Kidney glomerular epithelial cell (primary cell): ENCODE data around the gene KAT2A.

Source experiments
- DNase-seq: peaks from one replicate; lab custom pipeline; 2025; lab: John Stamatoyannopoulos, UW

KAT2A gene

DNA sequence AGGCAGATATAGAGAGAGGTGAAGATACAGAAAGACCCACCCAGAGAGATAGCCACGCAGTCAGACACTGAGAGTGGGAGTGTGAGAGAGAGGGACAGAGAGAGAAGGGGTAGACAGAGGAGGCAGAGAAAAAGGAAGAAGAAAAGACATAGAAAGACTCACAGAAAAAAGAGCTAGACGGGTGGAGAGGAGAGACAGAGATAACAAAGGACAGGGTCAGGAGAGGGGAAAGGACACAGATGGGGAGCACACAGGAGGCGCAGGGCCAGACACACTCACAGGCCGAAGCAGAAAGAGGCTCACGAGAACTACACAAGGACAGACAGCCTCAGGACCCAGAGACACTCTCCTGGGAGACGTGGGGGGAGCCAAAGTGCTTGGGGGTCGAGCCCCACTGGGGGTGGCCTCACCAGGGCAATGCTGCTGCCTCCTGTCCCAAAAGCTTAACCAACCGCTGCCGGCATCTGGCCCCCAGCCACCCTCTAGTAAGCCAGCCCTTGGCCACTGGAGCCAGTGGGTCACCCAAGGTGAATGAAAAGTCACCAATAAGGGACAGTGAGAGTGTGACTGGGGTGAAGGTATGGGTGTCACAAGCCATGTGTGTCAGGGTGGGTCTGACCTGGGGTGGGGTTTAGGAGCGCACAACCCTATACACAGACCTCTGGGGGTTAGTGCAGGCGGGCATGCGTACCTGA lies 26.6 kb downstream of the KAT2A start:
- DNase-seq, result no peak

DNA sequence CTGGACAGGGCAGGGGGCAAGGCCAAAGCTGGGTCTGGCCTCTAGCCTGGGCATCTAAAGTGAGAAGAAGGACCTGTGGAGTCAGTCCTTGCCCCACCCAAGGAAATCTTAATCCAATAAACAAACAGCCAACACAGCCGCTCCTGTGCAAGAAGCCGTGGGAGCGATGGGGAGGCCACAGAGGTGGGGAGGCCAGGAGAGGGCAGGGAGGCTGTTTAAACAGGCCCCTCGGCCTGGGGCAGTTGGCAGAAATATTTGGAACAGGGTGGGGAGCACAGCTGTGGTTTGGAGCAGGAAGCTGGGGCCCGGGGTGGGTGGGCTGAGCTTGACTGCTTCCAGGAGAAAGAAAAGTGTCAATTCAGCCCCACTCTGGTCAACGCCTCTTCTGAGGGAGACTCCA lies 28.2 kb downstream of the KAT2A start:
- no peak for DNase-seq

DNA sequence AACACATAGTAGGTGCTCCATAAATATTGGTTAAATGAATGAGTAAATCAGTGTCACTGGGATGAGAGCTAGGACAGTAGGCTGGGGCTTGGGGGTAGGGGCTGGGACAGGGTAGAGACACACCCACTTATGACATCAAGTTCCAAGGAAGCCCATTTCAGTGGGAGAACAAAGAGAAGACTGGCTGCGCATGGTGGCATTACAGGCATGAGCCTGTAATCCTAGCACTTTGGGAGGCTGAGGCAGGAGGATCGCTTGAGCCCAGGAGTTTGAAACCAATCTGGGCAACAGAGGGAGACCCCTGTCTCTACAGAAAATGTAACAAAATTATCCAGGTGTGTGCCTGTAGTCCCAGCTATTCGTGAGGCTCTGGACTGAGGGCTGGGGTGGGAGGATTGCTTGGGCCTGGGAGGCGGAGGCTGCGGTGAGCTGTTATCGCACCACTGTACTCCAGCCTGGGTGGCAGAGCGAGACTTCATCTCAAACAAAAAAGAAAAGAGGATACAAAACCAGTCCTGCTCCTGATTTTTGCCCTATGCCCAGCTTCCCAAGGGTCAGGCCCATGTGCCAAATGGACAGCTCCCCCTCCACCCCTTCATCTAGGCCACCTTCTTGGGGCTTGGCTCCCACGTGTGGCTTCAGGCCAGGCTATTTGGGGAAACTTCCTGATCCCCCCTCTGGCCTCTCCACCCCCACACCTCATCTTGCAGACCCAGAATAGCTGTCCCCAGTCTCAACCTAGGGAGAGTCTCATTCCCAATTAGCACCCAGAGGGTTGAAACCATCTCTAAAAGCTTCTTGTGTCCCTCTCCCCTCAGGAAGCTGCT lies 30.0 kb downstream of the KAT2A start:
- no peak for DNase-seq

DNA sequence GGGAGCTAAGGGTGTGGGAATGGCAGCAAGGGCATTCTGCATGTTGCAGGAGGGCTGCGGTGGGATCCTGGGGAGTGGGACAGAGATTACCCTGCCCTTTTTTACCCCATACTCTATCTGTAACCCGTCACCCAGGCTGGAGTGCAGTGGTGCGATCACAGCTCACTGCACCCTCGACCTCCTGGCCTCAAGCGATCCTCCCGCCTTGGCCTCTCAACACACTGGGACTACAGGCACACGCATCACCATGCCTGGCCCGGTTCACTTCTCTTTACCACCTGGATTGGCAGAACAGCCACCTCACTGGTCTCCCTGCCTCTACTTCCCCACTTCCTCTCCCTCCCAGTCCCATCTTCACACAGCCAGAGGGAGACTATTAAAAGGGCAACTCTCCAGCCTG lies 32.4 kb downstream of the KAT2A start:
- DNase-seq, result no peak

DNA sequence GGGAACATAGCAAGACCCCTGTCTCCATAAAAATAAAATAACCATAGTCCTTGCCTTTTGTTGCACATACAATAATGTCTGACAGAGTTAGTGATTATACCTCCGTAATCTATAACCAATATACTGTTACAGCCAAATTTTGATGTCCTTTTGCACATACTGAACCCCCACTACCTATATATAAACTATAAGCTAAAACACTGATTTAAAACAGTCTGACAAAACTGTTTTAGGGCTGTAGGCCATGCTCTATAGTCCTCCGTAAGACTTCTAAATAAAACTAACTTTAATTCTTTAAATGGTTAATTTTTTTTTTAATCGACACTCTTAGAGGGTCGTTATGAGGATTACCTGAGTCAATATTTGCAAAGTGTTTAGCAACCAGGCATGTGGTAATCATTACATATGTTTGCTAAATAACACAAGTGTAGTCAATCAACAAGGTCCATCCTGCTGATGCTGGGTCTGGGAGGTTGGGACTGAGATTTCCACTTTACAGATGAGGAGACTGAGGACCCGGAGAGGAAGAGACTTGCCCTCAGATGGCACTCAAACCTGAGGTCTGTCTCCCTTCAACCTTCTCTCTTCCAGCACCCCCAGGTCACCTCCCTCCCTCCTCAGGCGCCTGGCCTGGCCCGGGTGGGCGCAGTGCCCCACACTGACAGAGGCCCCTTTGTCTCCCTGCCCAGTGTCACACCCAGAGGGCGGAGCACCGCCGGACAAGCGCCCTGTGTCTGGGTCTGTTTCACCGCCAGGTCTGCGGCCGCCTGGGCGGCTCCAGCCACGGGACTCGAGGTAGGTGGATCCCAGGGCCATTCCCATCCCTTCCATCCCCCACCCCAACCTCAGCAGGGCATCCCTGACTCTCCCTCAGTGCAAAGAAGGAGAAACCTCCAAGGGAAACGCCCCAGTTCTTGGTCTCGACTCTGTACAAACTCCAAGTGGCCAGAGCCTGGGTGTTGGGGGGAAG lies 33.1 kb downstream of the KAT2A start:
- DNase-seq, result no peak

DNA sequence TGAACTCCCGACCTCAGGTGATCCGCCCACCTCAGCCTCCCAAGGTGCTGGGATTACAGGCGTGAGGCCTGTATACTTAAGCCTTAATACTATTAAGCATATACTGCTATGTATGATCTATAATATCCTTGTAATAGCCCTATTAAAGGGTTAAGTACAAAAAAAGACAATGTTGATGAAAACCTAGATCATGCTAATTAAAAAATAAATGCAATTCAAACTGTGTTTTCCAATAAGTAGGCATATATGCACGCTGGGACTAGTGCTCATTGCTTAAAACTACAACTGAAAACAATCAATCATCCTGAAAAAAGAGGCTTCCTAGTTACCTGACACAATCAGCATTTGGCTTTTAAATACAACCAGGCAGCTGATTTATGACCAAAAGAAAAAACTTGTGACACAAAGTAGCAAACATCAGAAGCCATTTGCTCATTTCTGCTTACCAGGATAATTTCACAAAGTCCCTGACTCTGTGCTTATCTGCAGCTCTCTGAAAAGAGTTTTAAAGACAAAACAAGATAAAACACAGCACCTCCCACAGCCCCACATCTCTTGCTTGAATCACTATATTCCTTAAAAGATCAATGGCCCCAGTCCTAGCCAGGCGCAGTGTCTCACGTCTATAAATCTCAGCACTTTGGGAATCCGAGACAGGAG lies 34.0 kb downstream of the KAT2A start:
- DNase-seq, result no peak

DNA sequence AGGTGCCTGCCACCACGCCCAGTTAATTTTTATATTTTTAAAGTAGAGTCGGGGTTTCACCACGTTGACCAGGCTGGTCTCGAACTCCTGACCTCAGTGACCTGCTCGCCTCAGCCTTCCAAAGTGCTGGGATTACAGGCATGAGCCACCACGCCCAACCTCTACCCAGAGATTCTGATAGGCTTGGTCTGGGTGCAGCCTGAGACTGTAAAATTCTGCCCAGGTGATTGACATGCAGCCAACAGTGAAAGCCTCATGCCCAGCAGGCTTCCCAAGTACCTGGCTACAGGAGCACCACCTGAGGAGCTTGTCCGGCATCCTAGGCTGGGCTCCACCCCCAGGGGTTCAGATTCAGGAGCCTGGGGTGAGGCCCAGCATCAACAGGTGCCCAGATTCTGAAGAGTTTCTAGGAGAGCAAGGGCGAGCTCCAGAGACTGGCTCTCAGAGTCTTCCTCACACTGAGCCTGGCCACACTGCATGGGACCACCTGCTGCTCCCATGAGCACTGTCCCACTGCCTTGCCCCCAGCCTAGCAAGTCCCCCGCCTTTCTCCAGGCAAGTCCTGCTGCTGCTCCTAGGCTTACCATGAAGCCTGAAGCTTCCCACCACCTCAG lies 39.5 kb downstream of the KAT2A start:
- no peak for DNase-seq

DNA sequence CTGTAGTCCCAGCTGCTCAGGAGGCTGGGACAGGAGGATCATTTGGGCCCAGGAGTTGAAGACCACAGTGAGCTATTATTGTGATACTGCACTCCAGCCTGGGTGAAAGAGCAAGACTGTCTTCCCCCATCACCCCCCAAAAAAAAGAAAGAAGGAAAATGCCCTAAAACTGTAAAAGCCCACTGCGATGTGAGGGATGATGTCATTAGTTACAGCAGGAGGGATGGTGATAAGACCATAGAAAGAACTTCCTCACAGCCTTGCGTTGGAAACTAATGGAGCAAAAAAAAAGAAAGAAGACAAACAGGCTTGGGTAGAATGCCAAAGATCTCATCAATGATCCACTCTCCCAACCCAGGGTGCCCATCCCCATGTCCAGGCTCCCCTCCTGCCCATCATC lies 41.6 kb downstream of the KAT2A start:
- no peak for DNase-seq

DNA sequence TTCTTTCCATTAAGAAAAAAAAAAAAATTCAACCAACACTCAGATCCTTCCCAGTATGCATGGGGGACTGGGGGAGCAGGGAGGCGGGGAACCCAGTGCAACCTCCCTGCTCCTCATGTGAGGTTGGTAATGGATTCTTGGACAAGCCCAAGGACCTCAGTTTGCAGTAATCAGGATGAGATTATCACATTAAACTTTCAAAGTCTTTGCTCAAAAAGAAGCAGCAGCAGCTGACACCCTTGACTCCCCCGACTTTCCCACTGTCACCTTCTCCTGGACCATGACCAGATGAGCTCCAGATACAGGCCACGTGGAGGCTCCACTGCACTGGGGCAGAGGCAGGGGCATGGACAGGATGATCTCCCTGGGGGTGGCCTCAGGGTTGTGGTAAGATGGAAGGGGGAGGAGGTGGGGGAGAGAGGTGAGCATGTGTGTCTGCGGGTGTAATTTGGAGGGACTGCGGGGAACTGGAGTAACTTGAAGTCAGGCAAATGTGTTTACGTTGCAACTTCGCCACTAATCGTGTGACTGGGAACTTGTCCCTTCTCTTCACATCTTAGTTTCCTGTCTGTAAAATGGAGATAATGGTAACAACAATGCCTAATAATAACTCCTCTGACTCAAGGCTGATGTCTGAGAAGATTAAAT lies 42.6 kb downstream of the KAT2A start:
- no peak for DNase-seq

DNA sequence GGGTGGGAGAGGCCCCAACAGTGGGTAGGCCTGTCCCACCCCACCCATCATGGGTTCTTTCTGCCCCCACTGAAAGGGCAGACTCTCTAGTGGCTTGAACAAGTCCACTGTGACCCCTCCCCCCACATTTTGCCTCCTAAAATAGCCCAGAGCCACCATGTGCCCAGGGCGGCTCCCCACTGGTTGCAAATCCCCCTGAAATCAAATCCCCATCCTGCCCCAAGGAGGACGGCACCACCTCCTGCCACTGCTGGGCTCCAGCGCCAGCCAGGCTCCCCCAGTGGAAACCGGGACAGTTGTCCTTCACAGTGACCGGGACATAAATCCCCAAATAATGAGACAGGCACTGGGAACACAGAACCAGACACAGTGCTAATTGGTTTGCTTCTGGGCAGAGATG lies 43.4 kb downstream of the KAT2A start:
- no peak for DNase-seq

DNA sequence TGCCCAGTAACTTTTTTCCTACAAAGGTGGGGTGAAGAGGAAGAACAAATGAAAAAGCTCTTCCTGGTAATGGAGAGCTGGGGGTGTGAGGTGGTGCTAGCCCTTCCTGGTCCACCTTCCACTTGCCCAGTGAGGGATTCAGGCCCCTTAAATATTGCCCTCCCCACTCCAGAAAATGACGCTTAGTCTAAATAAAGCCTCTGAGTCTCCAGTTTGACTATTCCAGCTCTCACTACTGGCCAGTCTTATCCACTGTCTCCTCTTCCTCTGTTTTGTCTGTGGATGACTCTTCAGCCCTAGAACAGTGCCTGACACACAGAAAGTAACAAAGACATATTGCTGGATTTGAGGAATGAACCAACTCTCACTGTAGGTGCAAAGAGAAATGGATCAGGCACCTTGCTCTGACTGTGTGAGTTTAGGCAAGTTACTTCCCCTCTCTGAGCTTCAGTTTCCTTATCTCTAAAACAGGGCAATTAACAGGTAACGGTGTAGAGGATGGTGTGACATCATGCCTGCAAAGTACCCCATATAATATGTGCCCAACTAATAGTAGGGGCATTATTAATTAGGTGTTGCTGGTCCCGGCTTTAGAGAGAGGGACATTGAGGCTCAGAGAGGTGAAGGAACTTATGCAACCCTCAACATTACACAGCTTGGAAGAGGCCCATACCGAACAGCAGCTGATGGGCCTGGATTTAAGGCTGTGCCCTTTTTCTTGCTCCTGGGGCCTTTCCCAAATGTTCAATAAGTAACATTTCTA lies 44.2 kb downstream of the KAT2A start:
- no peak for DNase-seq

DNA sequence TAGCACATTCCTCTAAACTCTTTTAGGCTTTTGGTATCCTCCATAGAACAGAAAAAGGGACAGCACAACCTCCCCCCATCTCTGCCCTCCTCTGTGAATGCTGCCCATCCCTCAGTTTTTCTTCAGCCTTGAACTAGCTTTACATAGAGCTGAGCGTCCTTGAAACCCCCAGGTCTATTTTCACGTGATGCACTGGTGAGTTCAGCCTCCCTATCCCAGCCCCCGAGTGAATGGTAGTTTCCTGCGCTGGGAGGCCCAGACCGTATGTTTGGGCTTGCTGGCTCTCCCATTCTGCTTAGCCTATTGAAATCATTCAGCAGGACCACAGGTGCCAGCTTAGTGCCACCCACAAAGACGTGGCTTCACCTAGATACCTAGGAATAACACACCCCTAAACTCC lies 45.4 kb downstream of the KAT2A start:
- DNase-seq, result no peak

DNA sequence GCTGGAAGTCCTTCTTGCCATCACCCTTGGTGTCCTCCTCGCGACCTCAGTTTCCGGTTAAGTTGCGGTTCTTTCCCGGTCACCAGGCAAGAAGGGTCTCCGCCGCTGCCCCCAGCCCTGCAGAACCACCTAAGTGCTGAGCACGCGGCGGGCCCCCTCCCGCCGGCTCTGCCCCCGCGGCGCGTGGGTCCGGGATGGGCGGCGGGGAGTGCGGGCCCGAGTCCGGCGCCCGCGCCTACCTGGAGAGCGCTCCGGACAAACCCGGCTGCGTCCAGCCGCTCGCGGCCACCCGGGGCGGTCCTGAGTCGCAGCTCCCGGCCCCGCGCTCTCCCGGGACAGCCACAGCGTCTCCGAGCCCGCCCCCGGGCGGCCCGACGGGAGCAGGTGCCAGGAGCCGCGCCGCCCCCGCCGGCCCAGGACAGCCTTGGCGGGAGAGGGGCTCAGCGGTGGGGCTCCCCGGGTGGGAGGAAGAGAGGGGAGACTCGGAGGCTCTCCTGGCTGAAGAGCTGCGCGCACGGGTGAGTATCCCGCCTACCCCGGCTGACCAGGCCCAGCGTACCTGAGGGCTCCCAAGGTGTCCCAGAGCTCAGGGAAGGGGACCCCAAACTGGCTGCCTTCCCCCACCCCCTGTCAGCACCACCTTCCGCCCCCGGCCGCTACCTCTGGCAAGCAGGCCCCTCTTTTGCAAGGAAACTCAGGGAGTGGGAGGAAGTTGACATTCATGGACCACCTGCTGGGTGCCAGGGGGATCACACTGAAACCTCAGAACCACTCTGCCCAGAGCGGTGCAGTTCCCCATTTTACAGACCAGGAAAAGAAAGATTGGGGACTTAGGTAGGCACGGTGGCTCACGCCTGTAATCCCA lies 48.6 kb downstream of the KAT2A start:
- no peak for DNase-seq

DNA sequence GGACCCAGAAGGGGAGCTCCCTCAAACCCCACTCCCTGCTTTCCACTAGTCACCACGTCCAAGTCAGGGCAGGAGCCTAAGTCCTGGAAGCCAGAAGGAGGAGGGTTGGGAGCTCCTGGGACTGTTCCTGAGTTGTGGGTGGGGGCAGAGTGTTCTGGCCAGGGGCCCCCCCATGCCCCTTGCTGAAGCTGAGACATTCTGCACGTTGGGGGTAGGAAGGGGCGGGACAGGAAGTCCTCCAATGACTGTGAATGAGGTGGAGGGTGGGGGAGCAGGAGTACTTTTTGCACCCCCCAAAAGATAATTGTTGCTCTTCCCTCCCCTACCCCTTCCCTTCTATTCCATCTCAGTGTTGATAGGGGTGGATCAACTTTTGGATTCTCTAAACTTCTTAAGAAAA lies 49.4 kb downstream of the KAT2A start:
- DNase-seq, result no peak

DNA sequence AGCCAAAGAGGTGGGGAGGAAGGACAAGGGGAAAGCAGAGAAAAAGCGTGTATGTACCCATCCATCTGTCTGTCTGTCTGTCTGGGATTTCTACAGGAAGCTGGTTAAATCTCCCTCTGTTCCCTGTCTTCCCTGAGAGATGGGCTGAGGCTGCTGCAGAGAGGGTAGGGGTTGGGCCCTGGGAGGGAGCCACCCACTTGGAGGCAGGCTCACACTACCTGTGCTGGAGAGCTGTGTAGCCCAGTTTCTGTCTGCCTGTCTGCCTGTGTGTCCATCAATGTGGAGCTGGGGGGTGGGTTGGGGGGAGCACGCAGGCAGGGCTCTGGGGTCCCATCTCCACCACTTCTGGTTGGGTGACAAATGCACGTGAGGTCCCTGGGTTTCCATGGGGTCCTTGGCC lies 52.2 kb downstream of the KAT2A start:
- no peak for DNase-seq

DNA sequence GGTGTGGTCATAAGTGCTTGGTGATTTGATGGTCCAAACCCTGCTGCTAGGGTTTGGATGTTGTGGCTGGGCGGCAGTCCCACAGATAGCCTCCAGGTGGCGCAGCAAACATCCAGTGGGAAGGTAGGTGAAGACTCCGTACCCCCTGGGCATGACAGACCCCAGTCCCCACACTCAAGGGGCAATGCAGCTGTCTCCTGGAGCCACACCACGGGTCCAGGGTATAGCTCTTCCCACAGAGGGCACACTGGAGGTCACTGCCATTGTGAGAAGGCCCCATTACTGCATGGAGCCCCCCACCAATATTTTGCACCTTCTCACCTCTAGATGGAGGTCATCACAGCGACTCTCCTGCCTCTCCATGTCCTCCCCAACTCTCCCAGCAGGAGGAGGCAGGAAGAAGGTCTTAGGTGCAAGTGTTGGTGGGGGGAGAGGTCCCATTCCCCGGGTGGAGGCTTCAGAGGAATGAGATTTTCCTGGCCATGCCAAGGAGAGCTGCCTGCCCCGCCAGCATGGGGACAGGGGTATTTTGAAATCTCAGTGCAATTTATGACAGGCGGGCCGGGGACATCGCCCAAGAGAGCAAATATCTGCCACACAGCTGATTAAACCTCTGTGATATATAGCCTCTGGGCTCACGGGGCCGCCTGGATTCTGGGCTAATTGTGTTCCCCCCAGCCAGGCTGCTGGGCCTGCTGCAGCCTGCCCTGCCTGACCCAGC lies 53.6 kb downstream of the KAT2A start:
- no peak for DNase-seq

DNA sequence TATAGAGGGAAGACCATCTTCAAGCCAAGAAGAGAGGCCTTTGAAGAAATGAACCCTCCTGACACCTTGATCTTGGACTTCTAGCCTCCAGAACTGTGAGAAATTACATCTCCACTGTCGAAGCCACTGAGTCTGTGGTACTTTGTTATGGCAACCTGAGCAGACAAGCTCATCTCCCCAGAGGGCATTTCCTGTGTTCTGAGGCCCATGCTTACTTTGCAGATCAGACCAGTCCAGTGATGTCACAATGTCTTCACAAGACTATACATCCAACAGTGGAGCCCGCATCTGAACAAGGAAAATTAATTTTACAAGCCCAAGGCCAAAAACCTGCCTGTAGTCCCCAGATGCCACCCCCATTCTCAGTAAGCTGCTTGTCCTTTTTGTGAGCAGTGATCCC lies 56.0 kb downstream of the KAT2A start:
- DNase-seq, result no peak
